Activated gamma-delta T cell (primary cell): Measurements from ENCODE around the gene SHANK1.
"Not testable (repeated sequence)": the region's sequence is repeated elsewhere in the genome, so short reads cannot be mapped to it uniquely, and the experiment has no call there.

Source experiments
- DNase-seq: peaks from one replicate; lab custom pipeline; 2025; lab: John Stamatoyannopoulos, UW
- total RNA-seq, 2 donors: gene quantifications; one replicate each; lab custom pipeline; 2026; lab: John Stamatoyannopoulos, UW

The SHANK1 gene
- total RNA-seq, result 0.31 to 1.7 reads per million in 2 donors

DNA sequence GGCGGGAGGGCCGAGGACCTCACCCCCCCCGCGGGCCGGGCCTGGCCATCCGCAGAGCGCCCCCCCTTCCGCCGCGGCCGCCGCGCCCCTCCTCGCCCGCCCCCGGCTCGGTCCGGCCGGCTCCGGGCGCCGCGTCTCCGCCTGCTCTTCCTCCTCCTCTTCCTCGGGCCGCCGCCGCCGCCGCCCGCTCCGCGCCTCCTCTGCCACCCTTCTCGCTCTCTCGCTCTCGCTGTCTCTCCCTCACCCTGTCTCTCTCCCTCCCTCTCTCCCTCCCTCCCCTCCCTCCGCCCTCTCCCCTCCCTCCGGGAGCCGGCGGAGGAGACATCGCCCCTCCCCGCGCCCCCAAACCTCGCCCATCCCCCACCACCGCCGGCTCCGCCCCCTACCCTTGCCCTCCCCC is at the start of gene SHANK1:
Gene SHANK1 (minus strand): TSS at position 237 of the 400 bp plus-strand sequence. CDS start 2,883 bp downstream, outside the sequence.
- DNase-seq, result no peak

DNA sequence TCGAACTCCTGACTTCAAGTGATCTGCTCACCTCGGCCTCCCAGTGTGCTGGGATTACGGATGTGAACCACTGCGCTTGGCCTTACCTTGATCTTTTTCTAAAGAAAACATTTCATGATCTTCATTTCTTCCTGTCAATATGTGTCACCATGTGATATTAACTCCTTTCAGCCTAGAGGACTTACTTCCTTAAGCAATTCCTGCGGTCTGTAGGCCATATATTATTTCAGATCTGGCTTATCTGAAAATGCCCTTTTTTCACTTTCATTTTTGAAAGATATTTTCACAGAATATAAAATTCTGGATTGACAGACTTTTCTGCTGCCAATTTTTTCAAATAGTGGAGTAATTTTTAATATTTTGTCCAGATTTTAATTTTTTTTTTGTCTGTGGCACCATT is 48.7 kb upstream of the SHANK1 start:
- no peak for DNase-seq

DNA sequence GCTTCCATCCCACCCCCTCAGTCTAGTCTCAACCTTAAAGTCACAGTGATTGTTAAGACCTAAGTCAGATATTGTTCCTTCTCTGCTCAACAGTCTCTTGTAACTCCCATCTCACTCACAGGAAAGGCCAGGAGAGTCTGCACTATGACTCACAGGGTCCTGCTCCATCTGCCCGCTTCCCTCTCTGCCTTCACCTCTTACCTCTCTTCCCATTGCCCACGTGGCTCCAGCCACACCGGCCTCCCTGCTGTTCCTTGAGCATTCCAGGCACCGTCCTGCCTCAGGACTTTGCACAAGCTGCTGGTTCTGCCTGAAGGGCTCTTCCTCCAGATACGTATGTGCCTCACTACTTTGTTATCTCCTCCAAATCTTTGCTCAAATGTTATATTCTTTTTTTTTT is 47.7 kb upstream of the SHANK1 start:
- DNase-seq, result not testable (repeated sequence)

DNA sequence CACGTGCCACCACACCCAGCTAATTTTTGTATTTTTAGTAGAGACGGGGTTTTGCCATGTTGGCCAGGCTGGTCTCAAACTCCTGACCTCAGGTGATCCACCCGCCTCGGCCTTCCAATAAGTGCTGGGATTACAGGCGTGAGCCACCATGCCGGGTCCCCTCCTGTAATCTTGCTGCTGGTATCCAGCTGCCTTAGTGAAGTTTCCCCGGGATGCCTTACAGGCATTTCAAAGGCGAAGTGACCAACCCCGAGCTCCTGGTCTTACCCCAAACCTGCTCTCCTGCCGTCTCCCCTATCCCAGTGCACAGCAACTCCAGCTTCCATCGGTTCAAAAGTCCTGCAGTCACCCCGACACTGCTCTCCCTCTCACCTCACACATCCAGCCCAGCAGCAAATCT is 47.1 kb upstream of the SHANK1 start:
- not testable (repeated sequence) for DNase-seq

DNA sequence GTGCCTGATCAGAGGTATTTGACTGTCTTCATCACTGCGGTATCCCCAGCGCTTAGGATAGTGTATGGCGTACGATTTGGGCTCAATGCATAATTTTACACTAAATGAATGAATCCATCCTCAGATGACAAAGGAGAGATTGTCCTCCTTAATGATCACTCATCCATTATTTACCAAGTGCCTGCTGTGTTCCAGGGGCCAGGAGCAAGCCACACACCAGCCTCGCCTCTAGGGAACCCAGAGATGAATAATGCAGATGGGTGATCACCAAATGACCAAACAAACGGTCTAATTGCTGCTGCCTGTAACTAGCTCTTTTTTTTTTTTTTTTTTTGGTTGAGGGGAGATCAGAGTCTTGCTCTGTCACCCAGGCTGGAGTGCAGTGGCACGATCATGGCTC is 44.8 kb upstream of the SHANK1 start:
- DNase-seq, result no peak

DNA sequence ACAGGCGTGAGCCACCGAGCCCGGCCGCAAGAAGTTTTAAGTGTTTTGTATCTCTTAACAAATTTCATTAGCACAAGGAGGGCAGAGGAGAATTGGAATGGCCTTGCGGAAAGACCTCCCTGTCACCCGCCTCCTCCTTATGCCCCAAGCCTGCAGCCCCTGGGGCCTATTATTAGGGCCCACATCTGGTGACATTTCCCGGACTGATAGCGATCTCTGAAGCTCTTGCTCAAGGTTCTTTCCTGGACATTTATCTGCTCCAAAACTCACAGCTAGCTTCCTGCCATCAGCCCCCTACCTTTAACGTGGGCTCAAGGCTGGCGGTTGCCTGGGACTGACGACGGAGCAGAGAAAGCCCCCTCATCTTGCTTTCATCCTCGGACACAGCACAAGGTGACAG is 43.9 kb upstream of the SHANK1 start:
- not testable (repeated sequence) for DNase-seq

DNA sequence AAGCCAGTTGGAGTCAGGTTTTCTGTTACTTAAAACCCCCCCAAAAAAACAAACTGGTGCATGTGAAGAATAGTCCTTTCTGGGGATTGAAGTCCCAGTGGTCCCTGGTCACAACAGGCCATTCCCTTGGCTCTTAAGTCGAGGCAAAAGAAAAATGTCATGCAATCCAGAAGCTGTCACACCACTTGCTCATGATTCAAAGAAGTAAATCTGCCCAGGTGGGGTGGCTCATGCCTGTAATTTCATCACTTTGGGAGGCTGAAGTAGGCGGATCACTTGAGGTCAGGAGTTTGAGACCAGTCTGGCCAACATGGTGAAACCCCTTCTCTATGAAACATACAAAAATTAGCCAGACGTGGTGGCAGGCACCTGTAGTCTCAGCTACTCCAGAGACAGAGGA is 41.9 kb upstream of the SHANK1 start:
- DNase-seq, result not testable (repeated sequence)

DNA sequence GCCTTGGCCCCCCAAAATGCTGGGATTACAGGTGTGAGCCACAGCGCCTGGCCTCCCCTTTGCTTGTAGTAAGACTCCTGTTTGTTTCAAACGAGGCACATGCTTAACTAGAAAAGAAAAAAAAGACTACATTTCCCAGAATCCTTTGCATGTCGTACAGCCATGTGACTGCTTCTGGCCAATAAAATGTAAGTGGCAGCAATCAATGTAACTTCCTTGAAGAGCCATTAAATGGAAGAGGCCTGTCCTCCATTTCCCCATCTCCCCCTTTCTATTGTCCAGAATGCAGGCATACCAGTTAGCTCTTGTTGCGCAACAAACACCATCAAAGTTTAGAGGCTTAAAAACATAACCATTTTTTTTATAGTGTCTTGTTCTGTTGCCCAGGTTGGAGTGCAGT is 40.3 kb upstream of the SHANK1 start:
- no peak for DNase-seq

DNA sequence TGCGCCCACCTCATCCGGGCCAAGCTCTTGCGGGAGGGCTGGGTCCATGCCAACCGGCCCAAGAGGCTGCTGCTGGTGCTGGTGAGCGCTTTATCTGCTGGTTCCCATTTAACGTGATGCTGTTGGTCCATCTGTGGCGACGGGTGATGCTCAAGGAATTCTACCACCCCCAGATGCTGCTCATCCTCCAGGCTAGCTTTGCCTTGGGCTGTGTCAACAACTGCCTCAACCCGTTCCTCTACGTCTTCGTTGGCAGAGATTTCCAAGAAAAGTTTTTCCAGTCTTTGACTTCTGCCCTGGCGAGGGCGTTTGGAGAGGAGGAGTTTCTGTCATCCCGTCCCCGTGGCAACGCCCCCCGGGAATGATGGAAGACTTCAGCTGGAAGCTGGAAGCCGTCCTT is 39.5 kb upstream of the SHANK1 start:
- not testable (repeated sequence) for DNase-seq

DNA sequence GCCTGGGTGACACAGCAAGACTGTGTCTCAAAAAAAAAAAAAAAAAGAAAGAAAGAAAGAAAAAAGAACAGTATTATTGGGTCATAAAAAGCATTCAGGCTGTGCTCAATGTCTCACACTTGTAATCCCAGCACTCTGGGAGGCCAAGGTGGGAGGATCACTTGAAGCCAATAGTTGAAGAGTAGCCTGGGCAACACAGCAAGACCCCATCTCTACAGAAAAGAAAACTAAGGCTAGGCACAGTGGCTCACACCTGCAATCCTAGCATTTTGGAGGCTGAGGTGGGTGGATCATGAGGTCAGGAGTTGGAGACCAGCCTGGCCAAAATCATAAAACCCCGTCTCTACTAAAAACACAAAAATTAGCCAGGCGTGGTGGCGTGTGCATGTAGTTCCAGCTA is 38.0 kb upstream of the SHANK1 start:
- DNase-seq, result not testable (repeated sequence)

DNA sequence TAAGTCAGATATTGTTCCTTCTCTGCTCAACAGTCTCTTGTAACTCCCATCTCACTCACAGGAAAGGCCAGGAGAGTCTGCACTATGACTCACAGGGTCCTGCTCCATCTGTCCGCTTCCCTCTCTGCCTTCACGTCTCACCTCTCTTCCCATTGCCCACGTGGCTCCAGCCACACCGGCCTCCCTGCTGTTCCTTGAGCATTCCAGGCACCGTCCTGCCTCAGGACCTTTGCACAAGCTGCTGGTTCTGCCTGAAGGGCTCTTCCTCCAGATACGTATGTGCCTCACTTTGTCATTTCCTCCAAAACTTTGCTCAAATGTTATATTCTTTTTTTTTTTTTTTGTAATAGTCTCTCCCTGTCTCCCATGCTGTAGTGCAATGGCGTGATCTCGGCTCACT is 36.6 kb upstream of the SHANK1 start:
- DNase-seq, result not testable (repeated sequence)

DNA sequence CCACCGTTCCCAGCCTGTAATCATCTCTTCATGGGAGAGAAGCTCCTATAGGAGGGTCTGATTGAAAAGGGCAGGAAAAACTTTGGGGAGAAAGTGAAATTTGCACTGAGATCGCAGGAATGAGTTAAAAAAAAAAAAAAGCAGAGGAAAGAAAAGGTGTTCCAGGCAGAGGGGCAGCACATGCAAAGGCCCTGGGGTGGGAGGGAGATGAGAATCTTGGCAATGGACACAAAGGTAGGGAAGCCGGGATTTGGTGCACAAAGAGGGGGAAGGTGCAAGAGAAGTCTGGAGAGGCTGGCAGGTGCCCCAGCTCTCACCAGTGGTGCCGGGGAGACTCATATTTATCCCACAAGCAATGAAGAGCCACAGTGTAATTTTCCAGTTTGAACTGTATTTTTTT is 34.3 kb upstream of the SHANK1 start:
- no peak for DNase-seq

DNA sequence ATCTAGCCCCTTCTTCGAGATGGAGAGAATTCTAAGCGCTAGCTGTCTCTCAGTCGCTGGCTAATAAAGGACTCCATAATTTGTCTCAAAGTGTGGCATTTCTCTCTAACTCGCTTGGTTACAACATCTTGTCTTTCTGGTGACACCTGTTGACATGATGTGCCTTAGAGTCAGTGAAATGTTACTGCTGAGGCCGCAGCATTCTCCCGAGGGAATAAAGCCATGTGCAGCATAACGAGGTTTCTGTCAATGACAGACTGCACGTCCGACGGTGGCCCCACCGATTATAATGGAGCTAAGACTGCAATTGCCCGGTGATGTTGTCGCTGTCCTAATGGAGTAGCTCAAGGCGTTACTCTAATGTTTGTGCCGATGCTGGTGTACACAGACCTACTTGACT is 30.4 kb upstream of the SHANK1 start:
- no peak for DNase-seq

DNA sequence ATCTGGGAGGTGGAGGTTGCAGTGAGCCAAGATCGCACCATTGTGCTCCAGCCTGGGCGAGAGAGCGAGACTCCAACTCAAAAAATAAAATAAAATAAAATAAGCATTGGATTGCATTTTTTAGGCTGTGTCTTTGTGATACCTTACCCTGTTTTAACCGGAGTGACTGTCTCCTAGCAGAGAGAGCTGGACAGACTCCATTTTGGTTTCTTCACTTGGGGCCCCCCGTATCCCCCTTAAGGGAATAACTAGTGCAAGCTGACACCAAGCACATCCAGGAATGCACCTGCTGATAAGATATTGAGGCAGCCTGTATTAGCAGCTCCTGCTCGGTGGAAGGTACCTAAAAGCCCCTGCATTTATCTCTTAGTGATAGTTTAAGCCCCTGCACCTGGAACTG is 29.9 kb upstream of the SHANK1 start:
- DNase-seq, result no peak

DNA sequence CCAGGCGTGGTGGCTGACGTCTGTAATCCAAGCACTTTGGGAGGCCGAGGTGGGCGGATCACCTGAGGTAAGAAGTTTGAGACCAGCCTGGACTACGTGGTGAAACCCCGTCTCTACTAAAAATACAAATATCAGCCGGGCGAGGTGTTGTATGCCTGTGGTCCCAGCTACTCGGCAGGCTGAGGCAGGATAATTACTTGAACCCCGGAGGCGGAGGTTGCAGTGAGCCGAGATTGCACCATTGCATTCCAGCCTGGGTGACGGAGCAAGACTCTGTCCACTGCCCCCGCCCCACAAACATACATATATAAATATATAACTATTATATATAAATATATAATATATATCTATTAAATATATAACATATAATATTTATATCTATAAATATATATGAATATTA is 27.5 kb upstream of the SHANK1 start:
- DNase-seq, result not testable (repeated sequence)

DNA sequence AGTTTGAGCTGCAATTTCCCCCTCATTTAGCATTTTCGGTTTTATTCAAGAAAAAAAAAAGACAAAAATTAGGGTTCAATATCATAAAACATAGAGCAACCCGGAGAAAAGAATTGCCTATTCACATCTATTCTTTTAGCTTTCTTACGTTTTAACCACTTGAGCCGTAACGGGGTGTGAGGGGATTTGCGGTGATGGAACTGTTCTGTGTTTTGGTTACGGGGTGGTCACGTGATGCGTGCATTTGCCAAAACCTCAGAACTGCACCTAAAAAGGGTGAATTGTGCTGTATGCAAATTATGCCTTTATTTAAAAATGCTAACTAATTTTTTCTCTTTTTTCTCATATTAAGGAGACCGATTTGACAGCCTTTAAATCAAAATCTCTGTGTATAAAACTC is 25.6 kb upstream of the SHANK1 start:
- no peak for DNase-seq

DNA sequence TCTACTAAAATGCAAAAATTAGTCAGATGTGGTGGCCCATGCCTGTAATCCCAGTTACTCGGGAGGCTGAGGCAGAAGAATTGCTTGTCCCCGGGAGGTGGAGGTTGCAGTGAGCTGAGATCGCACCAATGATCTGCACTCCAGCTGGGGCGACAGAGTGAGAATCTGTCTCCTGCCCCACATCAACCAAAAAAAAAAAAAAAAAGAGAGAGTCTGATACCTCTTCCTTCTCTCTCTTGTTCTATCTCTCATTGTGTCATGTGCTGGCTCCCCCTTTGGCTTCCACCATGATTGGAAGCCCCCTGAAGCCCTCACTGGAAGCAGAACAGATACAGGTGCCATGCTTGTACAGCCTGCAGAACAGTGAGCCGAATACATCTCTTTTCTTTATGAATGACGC is 23.9 kb upstream of the SHANK1 start:
- no peak for DNase-seq

DNA sequence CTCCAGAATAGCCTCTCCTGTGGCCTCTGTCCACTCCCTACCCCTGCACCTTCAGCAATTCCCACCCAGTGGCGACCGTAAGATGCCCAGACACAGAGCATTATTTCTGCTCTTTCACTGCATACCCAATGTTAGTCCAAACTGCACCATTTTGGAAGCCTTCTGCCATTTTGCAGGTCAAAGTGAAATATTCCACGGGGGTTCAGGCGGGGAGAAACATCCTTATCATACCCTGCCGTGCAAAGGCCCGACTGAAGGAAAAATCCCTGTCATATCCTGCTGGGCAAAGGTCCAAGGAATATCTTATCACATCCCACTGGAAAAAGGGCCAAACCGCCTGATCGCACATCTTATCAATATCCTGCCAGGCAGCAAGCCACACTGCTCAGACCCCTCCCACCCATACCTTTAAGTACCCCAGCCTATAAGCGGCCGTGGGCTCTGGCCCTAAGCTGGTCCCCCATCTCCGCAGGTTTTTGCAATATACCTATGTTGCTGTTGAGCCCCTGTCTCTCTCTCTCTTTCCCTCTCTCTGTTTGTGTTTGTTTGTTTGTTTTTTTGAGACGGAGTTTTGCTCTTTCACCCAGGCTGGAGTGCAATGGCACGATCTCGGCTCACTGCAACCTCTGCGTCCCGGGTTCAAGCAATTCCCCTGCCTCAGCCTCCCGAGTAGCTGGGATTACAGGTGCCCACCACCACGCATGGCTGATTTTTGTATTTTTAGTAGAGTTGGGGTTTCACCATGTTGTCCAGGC is 21.8 kb upstream of the SHANK1 start:
- no peak for DNase-seq

DNA sequence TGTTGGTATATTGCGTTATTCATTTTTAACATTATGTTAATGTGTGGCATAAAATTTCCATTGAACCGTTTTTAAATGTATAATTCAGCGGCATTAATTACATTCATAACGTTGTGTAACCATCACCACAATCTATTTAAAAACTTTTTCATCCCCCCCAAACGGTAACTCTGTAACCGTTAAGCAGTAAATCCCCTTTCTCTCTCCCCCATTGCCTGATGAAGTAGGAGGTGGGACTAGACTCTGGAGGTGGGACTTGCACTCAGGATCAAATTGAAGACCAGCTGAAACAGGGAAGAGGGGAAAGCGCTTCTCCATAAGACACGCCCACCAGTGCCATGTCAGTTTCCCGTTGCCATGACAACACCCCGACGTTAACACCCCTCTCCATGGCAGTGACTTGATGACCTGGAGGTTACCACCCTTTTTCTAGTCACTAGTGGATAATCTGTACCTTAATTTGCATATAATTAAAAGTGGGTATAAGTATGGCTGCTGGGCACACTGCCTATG is 20.4 kb upstream of the SHANK1 start:
- DNase-seq, result no peak

DNA sequence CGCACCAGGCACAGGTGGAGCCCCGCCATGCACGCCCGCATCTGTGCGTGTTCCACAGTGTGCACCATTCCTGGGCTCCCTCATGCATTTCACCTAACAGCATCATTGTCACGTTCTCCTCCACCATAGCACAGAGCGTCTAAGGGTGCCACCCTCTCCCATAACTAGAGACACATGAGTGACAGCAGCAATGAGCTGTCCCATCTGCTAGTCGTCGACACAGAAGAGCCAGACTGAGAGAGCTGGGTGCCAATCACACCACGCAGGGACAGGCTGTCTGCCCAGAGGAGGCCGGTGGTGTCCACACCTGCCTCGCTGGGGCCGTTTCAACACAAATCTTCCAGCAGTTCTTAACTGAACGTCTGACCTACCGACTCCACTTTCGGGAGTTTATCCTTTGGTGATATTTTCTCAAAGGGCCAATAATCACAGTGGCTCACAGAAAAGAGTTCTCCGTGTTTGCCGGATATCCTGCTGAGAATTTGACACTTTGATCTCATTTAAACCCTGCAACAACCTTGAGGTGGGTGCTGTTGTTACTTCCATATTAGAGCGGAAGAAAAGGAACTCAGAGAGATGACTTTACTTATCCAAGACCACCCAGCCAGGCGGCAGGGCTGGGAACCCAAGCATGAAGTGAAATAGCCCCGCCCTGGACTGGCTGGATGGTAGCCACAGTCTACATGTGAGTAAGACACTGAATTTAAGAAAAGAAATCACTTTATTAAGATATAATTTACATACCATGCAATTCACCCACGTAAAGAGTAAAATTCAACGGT is 19.7 kb upstream of the SHANK1 start:
- DNase-seq, result no peak

DNA sequence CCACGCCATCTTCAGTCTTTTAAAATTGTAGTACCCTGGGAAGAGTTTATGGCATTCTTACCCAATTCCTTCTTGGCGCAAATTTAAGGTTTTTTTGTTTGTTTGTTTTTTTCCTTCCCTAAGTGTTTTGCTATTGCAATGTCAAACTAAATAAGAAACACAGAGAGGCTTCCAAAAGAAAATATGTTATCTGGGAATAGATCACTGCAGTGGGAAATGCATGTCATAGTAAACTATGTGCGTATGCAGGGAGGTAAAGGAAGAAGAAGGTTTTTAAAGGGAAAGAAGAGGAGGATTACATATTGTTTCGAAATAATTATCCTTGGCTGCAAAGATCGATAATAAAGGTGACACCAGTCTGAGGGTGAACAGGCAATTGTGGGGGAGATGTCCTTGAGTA is 16.7 kb upstream of the SHANK1 start:
- DNase-seq, result no peak

DNA sequence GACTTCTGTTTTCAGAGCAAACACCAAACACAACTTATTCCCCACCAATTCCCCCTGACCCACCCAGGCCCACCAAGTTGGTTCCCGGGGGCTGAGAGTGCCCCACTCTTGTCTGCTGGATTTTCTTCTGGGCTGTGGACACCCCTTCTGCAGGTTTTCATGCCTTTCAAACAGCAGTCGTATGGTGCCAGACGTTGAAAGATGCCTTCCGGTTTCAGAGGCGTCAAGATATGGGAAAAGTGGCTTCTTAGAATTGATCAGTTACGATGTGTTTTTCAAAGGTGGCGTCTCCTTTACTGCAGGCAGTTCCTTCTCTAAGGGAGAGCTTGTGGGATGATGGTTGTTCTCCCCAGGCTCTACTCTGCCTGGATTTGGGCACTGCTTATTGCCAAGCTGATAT is 16.3 kb upstream of the SHANK1 start:
- DNase-seq, result no peak

DNA sequence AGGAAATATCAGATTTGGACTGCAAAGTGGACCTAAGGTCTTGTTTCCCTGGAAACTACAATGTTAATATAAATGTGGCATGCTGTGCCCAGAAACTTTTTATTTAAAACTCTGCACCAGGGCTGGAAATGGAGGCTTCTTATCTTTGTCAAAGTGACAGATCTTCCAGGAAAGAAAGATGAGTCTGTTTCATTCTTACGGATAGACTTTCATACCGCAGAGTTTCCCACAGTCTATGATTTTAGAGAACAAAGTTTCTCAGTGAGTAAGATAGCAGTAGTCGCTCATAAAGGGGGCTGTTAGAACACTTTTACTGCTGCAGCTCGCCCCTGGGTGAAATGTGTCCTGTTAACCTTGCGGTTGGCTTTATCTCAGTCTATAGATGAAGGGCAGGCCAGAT is 10.3 kb upstream of the SHANK1 start:
- DNase-seq, result no peak
